NB4 (cell line): ENCODE measurements around the gene MAK.

ENCODE experiments used
- CTCF ChIP-seq: IDR thresholded peaks from one replicate; pipeline ENCODE4 v1.5.1; 2012; ENCODE audit warnings: low read depth, low read length
- POLR2A ChIP-seq: IDR thresholded peaks from 2 replicates; pipeline ENCODE4 v1.6.1; 2011; ENCODE audit warnings: mild to moderate bottlenecking; ENCODE audit not compliant: insufficient read length; ENCODE audit errors: extremely low read depth

DNA sequence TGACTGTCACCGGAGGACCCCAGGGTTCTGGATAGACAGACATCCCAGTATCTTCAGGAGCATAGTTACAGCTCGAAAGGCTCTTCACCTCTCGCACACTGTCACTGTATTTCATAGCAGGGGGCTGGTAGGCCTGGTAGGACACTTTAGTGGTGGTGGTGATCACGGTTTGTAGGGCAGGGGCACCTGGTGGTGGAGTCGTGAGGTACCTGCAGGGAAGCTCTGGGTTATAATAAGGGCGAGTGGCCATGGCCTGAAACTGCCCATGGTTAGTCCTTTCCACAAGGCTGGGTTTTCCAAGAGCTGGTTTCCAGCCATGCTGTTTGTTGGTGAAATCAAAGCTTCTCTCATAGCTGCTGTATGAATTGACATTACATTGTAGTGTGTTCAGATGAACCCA, 35.9 kb upstream of the MAK start:
- TF ChIP-seq CTCF: no peak
- no peak for TF ChIP-seq POLR2A
